OCI-LY1 (cell line): ENCODE results near the gene PLEKHH1.

ENCODE experiments used
- EZH2 ChIP-seq: fragments of 200-600 bp; sonication (generic), shearing (Covaris generic); IDR thresholded peaks from 2 replicates; pipeline ENCODE4 v1.8.0; 2017; ENCODE audit warnings: borderline replicate concordance, mixed run types, mild to moderate bottlenecking, antibody characterized with exemption, low read length, moderate library complexity, mixed read lengths
- TF ChIP-seq, protein P1 (sequence below): fragments of 200-600 bp; sonication (generic), shearing (Covaris generic); IDR thresholded peaks from 2 replicates; pipeline ENCODE4 v1.5.1; 2017; ENCODE audit warnings: mild to moderate bottlenecking, antibody characterized with exemption, low read length, moderate library complexity, mixed read lengths

DNA sequence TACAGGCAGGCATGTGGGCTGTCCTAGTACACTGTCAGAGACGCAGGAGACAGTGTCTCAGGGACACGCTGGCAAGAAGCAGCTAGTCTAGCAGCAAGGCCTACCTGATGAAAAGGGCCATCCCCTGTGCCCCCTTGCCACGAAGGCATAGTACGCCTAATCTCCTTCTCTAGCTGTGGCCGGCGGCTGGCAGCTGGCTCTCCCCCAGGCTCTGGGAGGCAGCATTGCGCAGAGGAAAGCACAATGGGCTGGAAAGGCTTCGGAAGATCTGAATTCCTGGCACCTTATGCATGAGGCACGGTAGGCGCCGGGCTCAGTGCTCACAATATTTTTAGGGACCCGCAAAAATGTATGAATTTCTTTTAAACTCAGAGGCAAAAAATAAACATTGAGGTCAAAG, 16.0 kb upstream of the PLEKHH1 start:
- TF ChIP-seq, protein P1, sequence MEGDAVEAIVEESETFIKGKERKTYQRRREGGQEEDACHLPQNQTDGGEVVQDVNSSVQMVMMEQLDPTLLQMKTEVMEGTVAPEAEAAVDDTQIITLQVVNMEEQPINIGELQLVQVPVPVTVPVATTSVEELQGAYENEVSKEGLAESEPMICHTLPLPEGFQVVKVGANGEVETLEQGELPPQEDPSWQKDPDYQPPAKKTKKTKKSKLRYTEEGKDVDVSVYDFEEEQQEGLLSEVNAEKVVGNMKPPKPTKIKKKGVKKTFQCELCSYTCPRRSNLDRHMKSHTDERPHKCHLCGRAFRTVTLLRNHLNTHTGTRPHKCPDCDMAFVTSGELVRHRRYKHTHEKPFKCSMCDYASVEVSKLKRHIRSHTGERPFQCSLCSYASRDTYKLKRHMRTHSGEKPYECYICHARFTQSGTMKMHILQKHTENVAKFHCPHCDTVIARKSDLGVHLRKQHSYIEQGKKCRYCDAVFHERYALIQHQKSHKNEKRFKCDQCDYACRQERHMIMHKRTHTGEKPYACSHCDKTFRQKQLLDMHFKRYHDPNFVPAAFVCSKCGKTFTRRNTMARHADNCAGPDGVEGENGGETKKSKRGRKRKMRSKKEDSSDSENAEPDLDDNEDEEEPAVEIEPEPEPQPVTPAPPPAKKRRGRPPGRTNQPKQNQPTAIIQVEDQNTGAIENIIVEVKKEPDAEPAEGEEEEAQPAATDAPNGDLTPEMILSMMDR = no peak
- no peak for TF ChIP-seq EZH2
